HepG2 (cell line): ENCODE measurements around the gene TBX6. TPM values are rescaled to one million over a fixed set of nuclear protein-coding genes. Genes with fewer than 3 reads are reported as not detected.

Experiments
- ARHGAP35 ChIP-seq: sonication (generic); formaldehyde crosslinking; IDR thresholded peaks from 2 replicates; pipeline ENCODE4 v1.9.0; 2022; ENCODE audit warnings: mild to moderate bottlenecking, inconsistent platforms, moderate library complexity, missing genetic modification reagents, borderline replicate concordance
- CEBPG ChIP-seq: IDR thresholded peaks from 2 replicates; pipeline ENCODE4 v1.6.1; 2016
- HMGXB4 ChIP-seq, 2 experiments: sonication (generic) in 1 of 2; formaldehyde crosslinking in 1 of 2; IDR thresholded peaks; 2 replicates each; pipeline versions ENCODE4 v1.4.0 to v1.6.1; 2018 to 2020; ENCODE audit warnings: missing genetic modification reagents in 2 of 2, borderline replicate concordance in 1 of 2, low read depth in 1 of 2, mild to moderate bottlenecking in 1 of 2, missing biosample characterization in 1 of 2
- HOXA9 ChIP-seq: sonication (generic); formaldehyde crosslinking; IDR thresholded peaks from 2 replicates; pipeline ENCODE4 v1.8.1; 2022; ENCODE audit warnings: missing genetic modification reagents, mild to moderate bottlenecking, moderate library complexity, borderline replicate concordance
- ISL2 ChIP-seq: sonication (generic); formaldehyde crosslinking; IDR thresholded peaks from 2 replicates; pipeline ENCODE4 v1.5.0; 2020; ENCODE audit warnings: missing genetic modification reagents
- JARID2 ChIP-seq: sonication (generic); formaldehyde crosslinking; IDR thresholded peaks from 2 replicates; pipeline ENCODE4 v1.8.1; 2023; ENCODE audit warnings: missing genetic modification reagents, inconsistent platforms; ENCODE audit not compliant: insufficient replicate concordance
- MXD1 ChIP-seq: sonication (generic); formaldehyde crosslinking; IDR thresholded peaks from 2 replicates; pipeline ENCODE4 v1.4.0; 2020; ENCODE audit warnings: mild to moderate bottlenecking, missing genetic modification reagents
- PAXIP1 ChIP-seq: sonication (generic); formaldehyde crosslinking; conservative IDR thresholded peaks from 2 replicates; pipeline ENCODE4 v1.4.0; 2020; ENCODE audit warnings: mild to moderate bottlenecking, missing genetic modification reagents, moderate library complexity
- PBX3 ChIP-seq: sonication (generic); formaldehyde crosslinking; IDR thresholded peaks from 2 replicates; pipeline ENCODE4 v1.8.1; 2023; ENCODE audit warnings: missing genetic modification reagents, inconsistent platforms, borderline replicate concordance
- PHF21A ChIP-seq: sonication (generic); formaldehyde crosslinking; IDR thresholded peaks from 2 replicates; pipeline ENCODE4 v1.5.0; 2020; ENCODE audit warnings: mild to moderate bottlenecking, missing genetic modification reagents
- TBX2 ChIP-seq: sonication (generic); formaldehyde crosslinking; IDR thresholded peaks from 2 replicates; pipeline ENCODE4 v1.5.0; 2020; ENCODE audit warnings: missing genetic modification reagents, mild to moderate bottlenecking, borderline replicate concordance
- TEF ChIP-seq: sonication (generic); formaldehyde crosslinking; IDR thresholded peaks from 2 replicates; pipeline ENCODE4 v1.5.0; 2020; ENCODE audit warnings: missing genetic modification reagents
- ZEB1 ChIP-seq: IDR thresholded peaks from 2 replicates; pipeline ENCODE4 v1.6.1; 2012; ENCODE audit warnings: mild to moderate bottlenecking, low read depth, inconsistent platforms; ENCODE audit not compliant: insufficient replicate concordance
- ZNF136 ChIP-seq: sonication (generic); formaldehyde crosslinking; IDR thresholded peaks from 2 replicates; pipeline ENCODE4 v1.8.1; 2022; ENCODE audit warnings: low read depth, mild to moderate bottlenecking, moderate library complexity, missing genetic modification reagents
- ZNF230 ChIP-seq: sonication (generic); formaldehyde crosslinking; IDR thresholded peaks from 2 replicates; pipeline ENCODE4 v1.4.0; 2020; ENCODE audit warnings: mild to moderate bottlenecking, missing genetic modification reagents
- ZNF275 ChIP-seq: sonication (generic); formaldehyde crosslinking; IDR thresholded peaks from 2 replicates; pipeline ENCODE4 v1.8.0; 2022; ENCODE audit warnings: missing genetic modification reagents, mild to moderate bottlenecking, inconsistent platforms, borderline replicate concordance
- ZNF30 ChIP-seq: sonication (generic); formaldehyde crosslinking; IDR thresholded peaks from 2 replicates; pipeline ENCODE4 v1.5.0; 2020; ENCODE audit warnings: mild to moderate bottlenecking, missing genetic modification reagents
- ZNF629 ChIP-seq: sonication (generic); formaldehyde crosslinking; conservative IDR thresholded peaks from 2 replicates; pipeline ENCODE4 v1.5.0; 2020; ENCODE audit warnings: missing genetic modification reagents
- ZNF672 ChIP-seq: sonication (generic); formaldehyde crosslinking; IDR thresholded peaks from 2 replicates; pipeline ENCODE4 v1.8.1; 2022; ENCODE audit warnings: missing genetic modification reagents
- polyA plus RNA-seq, 8 experiments: library from polyadenylated mRNA; depleted of rRNA in 3 of 8; stranded (reverse) in 7 of 8; unstranded in 1 of 8; fragments of >200 nt; fragmentation: Illumina TruSeq in 4 of 8; extraction: Trizol in 4 of 8; gene quantifications; 2 replicates each; pipeline versions ENCODE4 v1.2.1 to v1.2.3, GENCODE V29; 2011 to 2016; ENCODE audit warnings: low read depth in 4 of 8, missing spikeins in 1 of 8, mixed read lengths in 1 of 8; ENCODE audit not compliant: insufficient read depth in 1 of 8
- total RNA-seq, 5 experiments: library from RNA; depleted of rRNA; stranded (reverse); fragments of >200 nt; fragmentation: Illumina TruSeq; extraction: Trizol; gene quantifications; 2 replicates each; pipeline ENCODE4 v1.2.3, GENCODE V29; 2016; ENCODE audit warnings: low read depth in 1 of 5

TBX6 gene
- total and polyA plus RNA-seq, 2 of the 13 experiments (the other 11 are each of a cell fraction or from before 2014, with no cell fraction given) = 0.24 to 0.42 TPM

- TF ChIP-seq ZNF275 (CRISPR knock-in tag) = peak; percentile 46; the same call in 1 of the 2 replicates
- no peak for TF ChIP-seq ZNF672 (CRISPR knock-in tag)
- TF ChIP-seq ZNF230 = peak; percentile 93; the same call in 1 of the 2 replicates
- no peak for TF ChIP-seq JARID2
- TF ChIP-seq ISL2 (CRISPR knock-in tag) = peak; percentile 52; the same call in 1 of the 2 replicates
- no peak for TF ChIP-seq ZNF30
- TF ChIP-seq PAXIP1 (CRISPR knock-in tag) = peak; percentile 68
- TF ChIP-seq PHF21A (CRISPR knock-in tag) = peak; percentile 94
- TF ChIP-seq MXD1 (CRISPR knock-in tag) = 0 out of 2 replicates have a peak, but pooled peaks have one; percentile 19
- TF ChIP-seq ZEB1 = peak; percentile 39
- no peak for TF ChIP-seq CEBPG (CRISPR knock-in tag)
- TF ChIP-seq ZNF629 (CRISPR knock-in tag) = peak; percentile 99
- no peak for TF ChIP-seq TBX2 (CRISPR knock-in tag)
- no peak; the same call in 1 of the 2 replicates for TF ChIP-seq TEF (CRISPR knock-in tag)
- TF ChIP-seq HOXA9 (CRISPR knock-in tag) = 0 out of 2 replicates have a peak, but pooled peaks have one; percentile 13
- TF ChIP-seq ZNF136 = no peak; the same call in none of the 2 replicates
- peak; percentile 80 to 95 for TF ChIP-seq HMGXB4 (CRISPR knock-in tag; IDR thresholded peaks at IDR 0.05; ENCODE audit: borderline replicate concordance in 1 of 2, low read depth in 1 of 2)
- peak; percentile 25; the same call in 1 of the 2 replicates for TF ChIP-seq ARHGAP35
- no peak; the same call in 1 of the 2 replicates for TF ChIP-seq PBX3 (CRISPR knock-in tag)
Observed at GRCh38 chr16:30092373-30093010, 768 bp upstream of the TBX6 start (continued).
